IPS DF 4.7 (cell line): ENCODE measurements around the gene FSTL4.
"Not testable (repeated sequence)": the region's sequence is repeated elsewhere in the genome, so short reads cannot be mapped to it uniquely, and the experiment has no call there.

Experiments used
- DNase-seq: peaks from one replicate; pipeline ENCODE4 v3.0.0-alpha.2; 2013; ENCODE audit warnings: low spot score; ENCODE audit errors: extremely low read depth

Gene FSTL4

DNA sequence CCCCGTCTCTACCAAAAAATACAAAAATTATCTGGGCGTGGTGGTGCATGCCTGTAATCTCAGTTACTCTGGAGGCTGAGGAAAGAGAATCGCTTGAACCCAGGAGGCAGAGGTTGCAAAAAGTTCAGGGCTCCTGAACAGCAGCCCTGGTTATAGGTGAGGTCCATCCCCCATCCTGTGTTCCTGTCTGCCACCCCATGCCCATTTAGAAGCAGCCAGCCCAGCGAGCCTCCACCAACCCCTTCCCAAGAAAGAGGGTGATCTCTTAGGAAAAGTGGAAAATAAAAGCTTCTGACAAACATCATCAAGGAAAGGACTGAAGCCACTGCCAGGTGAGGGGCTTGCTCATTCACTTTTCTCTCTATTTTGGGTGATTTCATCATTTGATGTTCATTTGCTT lies 55.8 kb downstream of the FSTL4 start:
- no peak for DNase-seq

DNA sequence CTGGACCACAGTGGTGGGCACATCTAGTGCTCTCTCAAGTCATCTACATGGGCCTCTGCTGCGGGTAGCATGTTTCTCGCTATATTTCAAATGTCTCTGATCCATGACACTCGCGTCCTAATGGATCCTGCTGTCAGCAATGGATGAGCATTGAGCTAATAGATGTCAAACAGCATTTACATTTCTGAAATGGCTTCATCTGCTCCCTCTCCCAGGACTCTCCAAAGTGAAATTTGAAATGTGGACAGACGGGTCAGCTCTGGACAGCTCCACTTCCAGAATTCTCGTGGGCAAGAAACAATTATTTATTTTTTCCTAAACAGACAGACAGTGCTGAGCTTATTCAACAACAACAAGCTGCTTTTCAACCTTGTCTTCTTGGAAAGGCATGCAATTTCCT lies 58.1 kb downstream of the FSTL4 start:
- no peak for DNase-seq

DNA sequence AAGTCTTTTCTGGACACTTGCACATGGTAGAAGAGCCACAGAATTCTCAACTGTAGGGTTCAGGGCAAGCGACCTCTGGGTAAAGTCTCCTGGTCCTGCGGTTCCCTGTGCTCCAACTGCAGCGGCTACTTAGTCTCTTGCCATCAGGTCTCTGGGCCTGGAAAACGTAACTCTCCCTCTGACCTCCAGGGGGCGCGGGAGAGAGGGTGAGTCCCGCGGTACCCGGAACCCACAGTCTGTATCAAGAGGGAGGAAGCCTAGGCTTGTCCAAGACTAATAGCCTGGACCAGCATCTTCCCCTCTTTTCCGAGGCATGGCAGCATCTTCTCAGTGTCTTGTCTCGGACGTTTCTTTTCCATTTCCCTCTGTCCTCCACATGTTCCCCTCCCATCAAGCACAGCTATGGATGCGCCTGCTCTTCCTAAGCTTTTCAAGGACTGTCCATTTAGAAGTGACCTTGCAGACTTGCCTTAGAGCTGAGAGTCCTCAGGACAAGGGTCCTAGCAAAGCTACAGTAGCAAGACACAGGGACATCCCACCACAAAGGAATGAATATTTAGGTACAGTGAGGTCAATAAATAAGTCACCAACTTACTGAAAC lies 59.3 kb downstream of the FSTL4 start:
- no peak for DNase-seq

DNA sequence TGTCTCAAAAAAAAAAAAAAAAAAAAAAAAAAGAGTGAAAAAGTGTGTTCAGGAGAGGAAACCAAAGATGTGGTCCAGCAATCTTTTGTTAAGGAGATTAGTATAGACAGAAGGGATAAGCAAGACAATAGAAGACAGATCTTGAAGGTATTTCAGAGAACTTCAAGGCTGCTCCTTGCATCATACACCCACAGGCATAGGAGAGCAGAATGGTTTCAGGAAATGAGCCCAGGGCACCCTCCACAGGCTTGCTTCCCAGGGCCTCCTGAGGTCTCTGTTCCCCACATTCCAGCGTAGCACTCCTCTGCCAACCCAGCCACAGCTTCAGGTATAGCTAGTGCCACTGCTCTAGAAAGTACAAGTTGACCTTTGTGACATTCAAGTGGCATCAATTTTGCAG lies 65.8 kb downstream of the FSTL4 start:
- no peak for DNase-seq

DNA sequence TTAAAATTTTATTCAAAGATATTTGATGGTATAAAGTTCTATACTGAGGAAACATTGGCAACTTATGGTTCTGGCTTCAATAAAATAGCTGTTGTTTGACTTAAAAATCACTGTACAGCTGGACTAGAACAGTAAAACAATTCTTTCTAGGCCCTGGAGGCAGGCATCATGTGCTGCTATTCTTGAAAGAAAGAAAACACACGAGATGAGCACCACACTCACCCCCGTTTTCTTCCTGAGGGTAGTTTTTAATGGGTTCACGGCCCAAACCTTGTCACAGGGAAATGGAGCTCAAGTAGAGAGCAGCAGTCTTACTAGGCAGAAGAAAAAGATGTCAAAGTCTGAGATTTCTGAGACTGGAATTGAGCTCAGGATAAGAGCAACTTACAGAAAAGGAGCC lies 68.0 kb downstream of the FSTL4 start:
- DNase-seq = no peak

DNA sequence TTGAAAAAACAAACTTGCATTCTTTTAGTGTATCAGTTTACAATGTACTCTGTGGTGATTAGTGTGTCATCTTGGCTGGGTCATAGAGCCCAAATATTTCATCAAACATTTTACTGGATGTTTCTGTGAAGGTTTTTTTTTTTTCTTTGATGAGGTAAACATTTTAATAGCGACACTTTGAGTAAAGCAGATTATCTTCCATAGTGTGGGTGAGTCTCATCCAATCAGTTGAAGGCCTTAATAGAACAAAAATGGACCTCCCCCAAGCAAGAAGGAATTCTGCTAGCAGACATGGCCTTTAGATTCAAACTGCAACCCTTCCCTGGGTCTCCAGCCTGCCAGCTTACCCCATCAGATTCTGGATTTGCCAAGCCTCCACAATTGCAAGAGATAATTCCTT lies 72.5 kb downstream of the FSTL4 start:
- DNase-seq = no peak

DNA sequence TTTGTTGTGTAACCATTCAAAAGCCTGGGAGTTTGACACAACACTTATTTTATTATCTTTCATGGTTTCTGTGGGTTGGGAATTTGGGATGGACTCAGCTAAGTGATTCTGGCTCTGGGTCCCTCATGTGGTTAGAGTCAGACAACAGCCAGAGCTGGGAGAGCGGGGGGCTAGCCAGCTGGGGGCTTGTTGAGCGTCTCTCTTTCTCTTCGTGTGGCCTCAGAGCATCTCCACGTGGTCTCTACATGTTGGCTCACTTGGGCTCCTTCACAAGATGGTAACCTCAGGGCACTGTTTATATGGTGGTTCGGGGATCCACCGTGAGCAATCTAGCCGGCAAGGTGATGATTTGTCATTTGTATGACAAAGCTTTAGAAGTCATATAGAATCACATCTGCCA lies 73.6 kb downstream of the FSTL4 start:
- no peak for DNase-seq

DNA sequence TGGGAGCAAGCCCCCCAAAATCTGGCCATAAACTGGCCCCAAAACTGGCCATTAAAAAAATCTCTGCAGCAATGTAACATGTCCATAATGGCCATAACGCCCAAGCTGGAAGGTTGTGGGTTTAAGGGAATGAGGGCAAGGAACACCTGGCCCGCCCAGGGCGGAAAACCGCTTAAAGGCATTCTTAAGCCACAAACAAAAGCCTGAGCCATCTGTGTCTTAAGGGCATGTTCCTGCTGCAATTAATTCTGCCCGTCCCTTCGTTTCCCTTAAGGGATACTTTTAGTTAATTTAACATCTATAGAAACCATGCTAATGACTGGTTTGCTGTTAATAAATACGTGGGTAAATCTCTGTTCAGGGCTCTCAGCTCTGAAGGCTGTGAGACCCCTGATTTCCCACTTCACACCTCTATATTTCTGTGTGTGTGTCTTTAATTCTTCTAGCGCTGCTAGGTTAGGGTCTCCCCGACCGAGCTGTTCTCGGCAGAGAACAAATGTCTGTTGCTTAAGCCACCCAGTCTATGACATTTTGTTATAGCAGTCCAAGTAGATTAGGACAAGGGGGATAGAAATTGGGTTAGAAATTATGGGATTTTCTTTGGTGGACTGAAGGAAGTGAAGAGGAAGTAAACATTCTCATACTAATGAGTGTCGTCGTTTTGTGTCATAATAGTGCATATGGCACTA lies 77.0 kb downstream of the FSTL4 start:
- DNase-seq = not testable (repeated sequence)

DNA sequence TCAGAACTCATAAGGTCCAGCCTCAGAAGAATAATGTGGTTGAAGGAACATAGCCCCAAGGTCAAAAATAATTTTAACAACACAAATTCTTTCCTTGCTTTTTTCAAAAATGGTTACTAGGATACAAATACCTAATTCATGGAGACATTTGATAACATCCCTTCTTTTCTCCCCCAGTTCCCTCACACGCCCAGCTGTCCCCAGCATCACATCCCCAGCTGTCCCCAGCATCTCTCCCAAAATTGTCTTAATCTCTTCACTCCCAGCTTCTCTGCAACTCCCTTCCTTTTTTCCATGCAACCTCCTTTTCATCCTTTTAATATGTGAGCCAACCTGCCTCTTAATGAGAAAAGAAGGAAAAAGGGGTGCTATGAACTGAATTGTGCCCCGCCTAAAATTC lies 77.8 kb downstream of the FSTL4 start:
- DNase-seq = no peak

DNA sequence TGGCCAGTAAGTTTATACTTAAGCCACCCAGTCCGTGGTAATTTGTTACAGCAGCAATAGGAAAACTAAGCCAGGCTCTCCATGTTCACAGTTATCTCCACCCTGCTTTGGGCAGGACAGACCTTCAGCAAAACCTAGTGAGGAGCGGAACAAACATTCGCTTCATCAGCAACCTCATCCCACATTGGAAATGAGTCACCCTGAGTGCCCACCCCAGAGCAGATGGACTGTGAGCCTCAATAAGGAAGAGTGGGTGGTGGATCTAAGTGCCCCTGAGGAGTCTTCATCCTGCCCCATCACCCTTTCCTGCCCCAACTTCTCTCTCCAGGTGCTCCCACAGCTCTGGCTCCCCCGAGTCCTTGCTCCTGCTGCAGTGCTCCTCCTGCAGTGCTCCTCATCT lies 78.8 kb downstream of the FSTL4 start:
- no peak for DNase-seq

DNA sequence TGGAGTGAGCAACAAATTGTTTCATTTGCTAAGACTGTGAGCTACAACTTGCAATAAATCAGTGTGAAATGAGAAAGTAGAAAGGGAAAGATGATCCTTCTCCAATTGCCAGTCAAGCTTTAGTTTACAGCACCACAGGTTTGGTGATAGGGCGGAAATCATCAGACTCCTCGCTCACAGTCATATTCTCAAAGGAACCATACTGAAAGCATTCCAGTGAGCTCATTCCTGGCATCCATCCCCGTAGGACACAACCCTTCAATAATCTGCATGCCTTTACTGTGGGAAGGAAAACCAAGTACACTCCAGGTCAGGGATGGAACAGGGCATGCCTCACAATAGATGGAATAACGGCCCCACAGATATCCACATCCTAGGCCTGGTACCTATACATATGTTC lies 80.7 kb downstream of the FSTL4 start:
- no peak for DNase-seq

DNA sequence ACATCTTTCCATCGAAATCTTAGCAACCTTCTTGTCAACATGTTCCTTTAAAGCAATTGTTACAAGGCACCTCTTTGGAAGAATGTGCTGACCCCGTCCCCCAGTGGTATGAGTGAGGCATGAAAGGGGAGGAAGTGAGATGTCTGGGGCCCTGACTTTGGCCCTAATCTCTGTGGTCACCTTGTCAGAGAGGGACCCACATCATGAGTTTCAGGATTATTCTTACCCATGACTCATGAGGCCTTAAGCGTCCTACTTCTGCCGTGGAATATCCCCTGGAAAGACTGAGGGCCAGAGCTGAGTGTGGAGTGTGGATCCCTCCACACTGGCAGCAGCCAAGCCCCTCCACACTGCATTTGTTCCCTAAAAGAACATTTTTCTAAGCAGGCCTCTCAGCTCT lies 81.2 kb downstream of the FSTL4 start:
- no peak for DNase-seq

DNA sequence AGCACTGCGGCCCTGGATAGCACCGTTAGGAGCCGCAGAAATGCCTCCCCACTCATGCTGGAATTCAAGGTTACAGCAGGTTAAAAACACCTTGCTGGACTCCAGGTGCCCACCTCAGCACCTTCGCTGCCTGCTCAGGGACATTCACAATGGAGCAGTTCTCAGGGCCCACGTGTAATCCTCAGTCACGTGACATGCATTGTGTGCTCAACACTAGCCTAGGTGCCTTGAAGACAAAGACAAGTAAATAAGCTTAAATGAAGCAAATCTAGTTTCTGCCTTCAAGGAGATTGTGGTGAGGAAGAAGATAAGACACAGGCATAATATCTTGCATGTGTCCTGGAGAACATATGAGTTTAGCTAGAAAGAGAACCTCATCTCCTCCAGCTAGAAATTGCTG lies 82.1 kb downstream of the FSTL4 start:
- DNase-seq = no peak

DNA sequence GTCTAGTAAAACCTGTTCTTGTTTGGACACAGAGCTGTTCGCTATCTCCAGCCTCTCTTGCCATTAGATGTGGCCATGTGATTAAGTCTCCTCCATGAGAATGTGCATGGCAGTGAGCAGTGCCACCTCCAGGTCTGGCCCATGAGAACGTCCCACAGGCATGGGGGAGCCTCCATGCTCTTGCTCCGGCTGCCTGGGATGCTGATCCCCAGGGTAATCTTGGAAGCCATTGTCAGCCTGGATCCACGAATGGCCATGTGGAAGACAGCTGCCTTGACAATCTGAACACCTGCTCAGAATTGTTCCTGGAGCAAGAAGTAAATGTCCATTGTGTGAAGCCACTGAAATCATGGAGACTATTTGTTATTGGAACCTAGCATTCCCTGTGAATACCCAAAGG lies 83.5 kb downstream of the FSTL4 start:
- no peak for DNase-seq

DNA sequence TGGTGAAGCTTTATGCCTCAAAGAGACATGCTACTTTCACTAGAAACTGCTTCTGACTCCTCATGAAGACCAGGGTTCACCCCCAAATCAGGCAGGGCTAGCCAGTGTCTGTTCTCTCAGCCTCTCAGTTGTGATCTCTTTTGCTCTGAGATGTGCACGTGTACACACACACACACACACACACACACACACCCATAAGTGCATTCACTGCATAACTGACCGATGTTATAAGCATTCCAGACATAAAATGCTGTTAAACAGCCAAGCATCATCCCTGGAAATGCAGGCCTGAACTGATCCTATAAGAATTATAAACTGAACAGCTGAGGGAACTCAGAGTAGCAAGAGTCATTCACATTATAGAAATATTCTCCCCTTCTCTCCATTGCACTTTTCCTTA lies 85.0 kb downstream of the FSTL4 start:
- DNase-seq = no peak

DNA sequence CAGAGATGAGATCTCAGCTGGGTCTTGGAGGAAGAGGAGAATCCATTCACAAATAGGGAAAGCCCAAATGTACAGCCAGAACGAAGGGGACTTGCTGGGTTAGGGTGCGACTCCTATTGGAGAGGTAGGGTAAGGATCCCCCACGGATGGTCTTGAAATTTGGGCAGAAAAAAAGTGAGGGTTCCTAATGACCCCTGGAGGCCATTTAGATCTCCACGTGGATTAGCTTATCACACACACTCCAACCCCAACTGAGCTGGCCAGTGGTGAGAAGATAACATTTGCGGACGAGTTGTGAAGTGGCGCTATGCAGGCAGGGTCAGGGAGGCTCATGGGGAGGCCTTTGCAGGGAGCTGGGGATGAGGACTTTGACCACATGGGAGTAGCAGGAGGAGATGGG lies 86.0 kb downstream of the FSTL4 start:
- no peak for DNase-seq

DNA sequence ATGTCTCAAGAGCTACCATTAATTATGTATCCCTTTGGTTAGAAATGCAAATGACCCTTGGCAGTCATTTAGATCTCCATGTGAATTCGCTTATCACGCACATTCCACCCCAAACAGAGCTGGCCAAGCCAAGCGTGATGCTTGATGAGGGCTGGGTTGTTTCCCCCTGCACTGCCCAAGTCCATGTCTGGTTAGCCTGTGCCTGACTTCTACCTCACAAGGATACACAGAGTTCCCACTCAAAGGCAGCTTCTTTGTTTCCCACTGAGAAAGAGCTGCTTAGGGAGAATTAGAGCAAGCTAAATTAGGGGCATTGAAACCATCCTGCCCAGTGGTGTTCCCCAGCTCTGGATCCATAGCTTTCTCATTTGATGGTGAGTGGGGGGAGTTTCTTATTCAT lies 87.2 kb downstream of the FSTL4 start:
- no peak for DNase-seq

DNA sequence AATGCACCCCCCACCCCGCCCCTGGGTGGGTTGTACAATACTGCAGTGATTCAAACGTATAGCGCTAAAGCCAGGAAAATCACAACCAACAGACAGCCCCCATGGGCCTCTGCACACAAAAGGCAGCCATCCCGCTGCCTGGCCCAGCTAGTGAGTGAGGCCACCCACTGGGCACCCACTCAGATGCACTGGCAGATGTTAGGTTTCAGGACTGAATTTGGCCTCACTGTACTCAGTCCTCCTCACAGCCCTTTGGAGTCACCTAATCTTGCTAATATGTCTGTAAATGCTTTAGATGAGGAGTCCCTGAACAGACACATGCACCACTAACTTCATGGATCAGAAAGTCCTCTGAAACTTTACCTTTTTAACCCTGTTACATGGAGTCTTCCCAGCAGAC lies 87.7 kb downstream of the FSTL4 start:
- DNase-seq = no peak

DNA sequence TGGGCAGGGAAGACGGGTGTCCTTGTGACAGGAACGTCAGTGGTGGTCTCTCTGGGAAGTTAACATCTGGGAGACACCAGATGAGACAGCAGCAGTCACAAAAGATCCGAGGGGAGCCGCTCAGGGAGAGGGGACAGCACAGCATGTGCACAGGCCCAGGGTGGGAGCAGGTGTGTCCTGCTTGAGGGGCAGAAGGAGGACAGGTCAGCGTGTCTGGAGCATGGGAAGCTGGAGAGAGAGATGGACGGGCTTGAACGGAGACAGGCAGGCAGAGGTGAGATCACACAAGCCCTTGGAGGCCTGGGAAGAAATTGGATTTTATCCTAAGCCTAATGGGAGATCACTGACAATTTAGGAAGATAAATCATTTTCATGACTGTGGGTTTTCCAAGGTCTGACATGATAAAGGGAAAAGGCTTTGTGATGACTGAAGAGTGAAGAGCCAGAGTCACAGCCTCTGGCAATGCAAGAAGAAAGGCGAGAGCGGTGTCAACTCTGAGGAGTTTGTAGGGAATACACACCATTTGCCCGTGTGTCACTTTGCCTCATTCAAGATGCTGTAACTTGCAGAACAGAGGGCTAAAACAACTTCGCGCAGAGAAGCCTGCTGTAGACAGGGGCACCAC lies 88.3 kb downstream of the FSTL4 start:
- no peak for DNase-seq

DNA sequence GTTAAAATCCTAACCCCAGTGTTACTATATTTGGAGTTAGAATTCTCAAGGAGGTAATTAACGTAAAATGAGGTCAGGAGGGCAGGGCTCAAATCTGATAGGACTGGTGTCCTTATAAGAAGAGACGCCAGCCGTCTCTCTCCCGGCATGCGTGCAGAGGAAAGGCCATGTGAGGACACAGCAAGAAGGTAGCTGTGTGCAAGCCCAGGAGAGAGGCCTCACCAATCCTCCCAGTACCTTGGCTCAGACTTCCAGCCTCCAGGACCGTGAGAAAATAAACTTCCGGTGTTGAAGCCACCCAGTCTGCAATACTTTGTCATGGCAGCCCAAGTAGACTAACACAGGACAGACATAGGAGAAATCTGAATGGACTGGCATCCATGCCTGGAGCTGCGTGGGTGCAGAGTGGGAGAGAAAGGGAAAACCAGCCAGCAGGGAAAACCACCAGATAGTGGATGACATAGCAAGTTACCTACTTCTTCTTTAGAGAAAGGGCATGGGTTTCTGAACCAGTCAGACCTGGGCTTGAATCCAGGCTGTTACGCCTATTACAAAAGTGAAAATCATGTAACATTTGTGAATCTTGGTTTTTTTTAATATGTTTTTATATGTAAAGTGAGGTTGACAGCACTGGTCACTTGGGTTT lies 89.2 kb downstream of the FSTL4 start:
- DNase-seq = no peak

DNA sequence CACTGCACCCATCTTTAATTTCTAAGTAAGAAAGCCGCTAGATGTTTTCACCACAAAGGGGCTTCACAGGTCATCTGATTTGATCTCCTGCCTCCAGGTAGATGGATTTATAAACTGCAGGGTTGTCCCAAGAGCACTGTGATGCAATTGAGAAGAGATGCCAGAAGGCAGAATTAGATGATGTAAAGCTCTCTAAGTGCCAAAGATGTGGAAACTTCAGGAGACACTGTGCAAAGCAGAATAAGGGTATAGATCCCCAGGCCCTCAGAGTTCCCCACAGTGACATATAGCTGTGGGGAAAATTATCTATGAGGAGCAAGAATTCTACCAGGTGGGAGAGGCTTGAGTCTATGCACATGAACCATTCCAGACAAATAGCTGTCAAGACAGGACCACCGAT lies 90.5 kb downstream of the FSTL4 start:
- no peak for DNase-seq

DNA sequence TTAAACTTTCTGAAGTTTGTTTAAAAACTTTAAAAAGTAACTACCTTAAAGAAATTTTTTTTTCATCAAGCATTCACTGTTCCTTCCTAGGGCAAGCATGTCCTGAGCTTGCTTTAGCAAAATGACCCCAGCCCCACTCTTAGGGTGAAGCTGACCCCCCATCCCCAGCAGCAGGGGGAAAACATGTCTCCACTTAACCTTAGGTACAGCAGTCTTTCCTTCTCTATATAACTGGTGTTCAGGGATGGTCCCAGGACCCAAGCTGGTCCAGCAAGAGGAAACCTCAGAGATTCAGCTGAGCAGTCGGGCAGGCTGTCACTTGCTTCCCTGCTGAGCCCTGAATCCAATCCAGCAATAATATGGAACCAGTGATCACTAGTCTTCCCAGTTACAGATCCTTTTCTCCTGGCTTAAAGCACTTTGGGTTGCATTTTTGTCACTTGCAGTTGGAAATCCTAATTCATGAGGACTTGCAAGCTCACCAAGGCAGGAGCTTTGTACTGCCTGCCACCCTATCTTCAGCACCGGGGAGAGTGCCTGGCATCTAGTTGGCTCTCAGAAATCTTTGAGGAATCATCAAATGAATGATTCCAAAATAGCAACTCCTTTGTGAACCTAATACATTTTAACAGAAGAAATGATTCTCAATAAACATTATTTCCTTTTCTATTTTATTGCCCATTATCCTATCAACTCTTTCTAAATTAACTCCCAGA lies 91.2 kb downstream of the FSTL4 start:
- DNase-seq = no peak
